Measurements from ENCODE around the gene CAVIN1.
A peak's percentile ranks its signal among the peaks of the same experiment; 100 is the strongest.

The CAVIN1 gene

DNA sequence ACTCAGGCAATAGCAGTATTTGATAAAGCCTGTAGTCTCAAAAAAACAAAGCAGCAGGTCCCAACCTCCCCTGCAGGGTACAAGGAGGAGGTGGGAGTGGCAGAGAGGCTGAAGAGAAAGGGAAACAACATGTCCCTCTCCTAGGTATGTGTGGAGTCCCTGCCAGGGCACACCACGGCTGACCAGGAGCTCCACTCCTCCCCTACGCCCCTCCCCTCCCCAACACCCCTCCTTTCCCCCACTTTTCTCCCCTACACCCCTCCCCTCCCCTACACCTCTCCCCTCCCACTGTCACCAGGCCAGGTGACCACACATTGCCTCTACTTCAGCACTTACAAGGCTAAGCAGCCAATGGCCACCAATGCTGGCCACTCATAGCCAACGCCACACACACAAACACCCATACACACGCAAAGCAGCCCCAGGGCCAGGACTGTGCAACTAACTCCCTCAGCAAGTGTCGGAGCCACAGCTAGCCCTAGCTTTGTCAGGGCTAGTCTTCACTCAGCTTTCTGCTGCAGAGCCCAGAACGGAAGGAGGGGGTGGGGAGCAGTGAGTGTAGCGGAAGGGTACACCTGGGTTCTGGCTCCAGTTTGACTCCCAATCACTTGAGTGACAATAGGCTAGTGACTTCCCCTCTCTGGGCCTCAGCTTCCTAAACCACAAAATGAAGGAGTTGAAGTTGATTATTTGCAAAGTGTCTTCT, 8.2 kb downstream of the CAVIN1 start:
- no peaks in the 10 kb centered on the region for H4K20me1 ChIP-seq (ENCODE audit: insufficient read depth, low read length)
- H3K4me2 ChIP-seq (ENCODE audit: low read depth, low read length): peak overlapping the region; percentile 97
- no peaks in the 10 kb centered on the region for H3K36me3 ChIP-seq (replicated peaks; ENCODE audit: insufficient read depth, low read length)
- H3K4me1 ChIP-seq (ENCODE audit: low read length): peaks cover 15% of the 10 kb centered on the region
- H3K27ac ChIP-seq (ENCODE audit: low read length): peak overlapping the region; percentile 69; the same call in 1 of the 2 replicates
- TF ChIP-seq, protein P1, sequence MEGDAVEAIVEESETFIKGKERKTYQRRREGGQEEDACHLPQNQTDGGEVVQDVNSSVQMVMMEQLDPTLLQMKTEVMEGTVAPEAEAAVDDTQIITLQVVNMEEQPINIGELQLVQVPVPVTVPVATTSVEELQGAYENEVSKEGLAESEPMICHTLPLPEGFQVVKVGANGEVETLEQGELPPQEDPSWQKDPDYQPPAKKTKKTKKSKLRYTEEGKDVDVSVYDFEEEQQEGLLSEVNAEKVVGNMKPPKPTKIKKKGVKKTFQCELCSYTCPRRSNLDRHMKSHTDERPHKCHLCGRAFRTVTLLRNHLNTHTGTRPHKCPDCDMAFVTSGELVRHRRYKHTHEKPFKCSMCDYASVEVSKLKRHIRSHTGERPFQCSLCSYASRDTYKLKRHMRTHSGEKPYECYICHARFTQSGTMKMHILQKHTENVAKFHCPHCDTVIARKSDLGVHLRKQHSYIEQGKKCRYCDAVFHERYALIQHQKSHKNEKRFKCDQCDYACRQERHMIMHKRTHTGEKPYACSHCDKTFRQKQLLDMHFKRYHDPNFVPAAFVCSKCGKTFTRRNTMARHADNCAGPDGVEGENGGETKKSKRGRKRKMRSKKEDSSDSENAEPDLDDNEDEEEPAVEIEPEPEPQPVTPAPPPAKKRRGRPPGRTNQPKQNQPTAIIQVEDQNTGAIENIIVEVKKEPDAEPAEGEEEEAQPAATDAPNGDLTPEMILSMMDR (IDR thresholded peaks at IDR 0.05; ENCODE audit: low read length): no peak
- TF ChIP-seq EZH2phosphoT487 (IDR thresholded peaks at IDR 0.05; ENCODE audit: low read length) (no peak), EZH2 (optimal IDR thresholded peaks at IDR 0.05; ENCODE audit: low read depth, low read length) (no peak)
- no peaks in the 10 kb centered on the region for H3K9me2 ChIP-seq (replicated peaks; ENCODE audit: insufficient read depth, low read length)
- H2AFZ ChIP-seq (ENCODE audit: low read length): peak overlapping the region; percentile 94
- peak overlapping the region; percentile 56; the same call in 1 of the 2 replicates for H3K4me3 ChIP-seq (ENCODE audit: low read length)
- peak; percentile 83 for DNase-seq
- H3K79me2 ChIP-seq (ENCODE audit: low read length): no peaks in the 10 kb centered on the region
- peak overlapping the region; percentile 36; the same call in 1 of the 2 replicates for H3K9ac ChIP-seq (ENCODE audit: low read length)
- H3K27me3 ChIP-seq (replicated peaks; ENCODE audit: insufficient read depth, low read length): no peaks in the 10 kb centered on the region
- H3K9me3 ChIP-seq (replicated peaks; ENCODE audit: insufficient read depth, low read length): no peaks in the 10 kb centered on the region
- H3F3A ChIP-seq (ENCODE audit: insufficient read depth, low read length): no peaks in the 10 kb centered on the region

DNA sequence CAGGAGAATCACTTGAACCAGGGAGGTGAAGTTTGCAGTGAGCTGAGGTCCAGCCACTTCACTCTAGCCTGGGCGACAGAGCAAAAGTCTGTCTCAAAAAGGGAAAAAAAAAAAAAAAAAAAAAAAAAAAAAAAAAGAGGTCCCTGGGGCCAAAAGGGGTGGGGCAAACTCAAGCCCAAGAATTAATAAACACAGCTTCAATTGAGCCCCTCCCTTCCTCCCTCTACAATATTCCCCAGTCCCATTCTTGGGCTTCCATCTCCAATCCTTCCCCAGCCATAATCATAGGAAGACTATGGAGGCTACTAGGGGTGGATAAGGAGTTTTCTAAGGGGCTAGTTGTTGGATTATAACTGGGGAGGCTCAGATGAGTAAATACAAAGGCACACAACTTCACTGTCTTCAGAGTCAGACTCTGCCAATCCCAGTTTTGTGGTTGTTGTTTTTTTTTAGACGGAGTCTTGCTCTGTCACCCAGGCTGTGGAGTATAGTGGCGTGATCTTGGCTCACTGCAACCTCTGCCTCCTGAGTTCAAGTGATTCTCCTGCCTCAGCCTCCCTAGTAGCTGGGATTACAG, 9.5 kb downstream of the CAVIN1 start:
- Histone ChIP-seq H3K36me3 (replicated peaks; ENCODE audit: insufficient read depth, low read length) (no peaks in the 10 kb centered on the region), H2AFZ (ENCODE audit: low read length) (no peak overlapping the region), H3K9me3 (replicated peaks; ENCODE audit: insufficient read depth, low read length) (no peaks in the 10 kb centered on the region), H3K27ac (ENCODE audit: low read length) (no peak overlapping the region), H3F3A (ENCODE audit: insufficient read depth, low read length) (no peaks in the 10 kb centered on the region), H3K9me2 (replicated peaks; ENCODE audit: insufficient read depth, low read length) (no peaks in the 10 kb centered on the region), H3K79me2 (ENCODE audit: low read length) (no peaks in the 10 kb centered on the region), H3K4me2 (ENCODE audit: low read depth, low read length) (no peak overlapping the region), H3K4me3 (ENCODE audit: low read length) (no peak overlapping the region), H3K9ac (ENCODE audit: low read length) (no peak overlapping the region), H3K4me1 (ENCODE audit: low read length) (peaks cover 15% of the 10 kb centered on the region), H3K27me3 (replicated peaks; ENCODE audit: insufficient read depth, low read length) (no peaks in the 10 kb centered on the region), H4K20me1 (ENCODE audit: insufficient read depth, low read length) (no peaks in the 10 kb centered on the region)
- TF ChIP-seq, protein P1 (IDR thresholded peaks at IDR 0.05; ENCODE audit: low read length): no peak
- TF ChIP-seq EZH2 (optimal IDR thresholded peaks at IDR 0.05; ENCODE audit: low read depth, low read length): no peak
- TF ChIP-seq EZH2phosphoT487 (IDR thresholded peaks at IDR 0.05; ENCODE audit: low read length): no peak
- no peak for DNase-seq

DNA sequence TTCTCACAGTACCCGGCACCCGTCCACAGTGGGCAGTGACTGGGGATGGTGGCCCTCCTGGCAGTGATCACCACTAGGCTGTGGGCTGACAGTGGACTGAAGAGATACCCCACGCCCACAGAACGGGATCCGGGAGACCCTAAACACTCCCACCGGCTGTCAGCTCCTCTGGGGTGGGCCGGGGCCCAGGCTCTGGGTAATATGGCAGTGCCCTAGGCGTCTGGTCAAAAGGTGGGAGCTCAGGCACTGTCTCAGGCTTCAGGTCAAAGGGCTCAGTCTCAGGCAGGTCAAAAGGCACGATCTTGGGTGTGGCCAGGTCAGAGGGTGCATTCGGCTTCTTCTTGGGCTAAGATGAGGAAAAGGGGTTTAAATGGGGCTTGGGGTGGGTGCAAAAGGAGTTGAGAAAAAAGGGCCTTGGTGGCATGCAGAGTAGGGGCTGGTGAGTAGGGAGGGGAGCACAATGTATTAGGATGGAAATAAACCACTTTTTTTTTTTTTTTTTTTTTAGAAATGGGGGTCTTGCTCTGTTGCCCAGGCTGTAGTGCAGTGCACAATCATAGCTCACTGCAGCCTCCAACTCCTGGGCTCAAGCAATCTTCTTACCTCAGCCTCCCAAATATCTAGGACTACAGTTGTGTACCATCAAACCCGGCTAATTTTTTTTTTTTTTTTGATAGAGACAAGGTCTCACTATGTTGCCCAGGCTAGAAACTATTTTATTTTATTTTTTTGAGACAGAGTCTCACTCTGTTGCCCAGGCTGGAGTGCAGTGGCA, 11.0 kb downstream of the CAVIN1 start:
- no peak overlapping the region for H3K27ac ChIP-seq (ENCODE audit: low read length)

More for the DNA sequence above, 11.0 kb downstream of the CAVIN1 start:
- TF ChIP-seq EZH2phosphoT487 (IDR thresholded peaks at IDR 0.05; ENCODE audit: low read length) (no peak), EZH2 (optimal IDR thresholded peaks at IDR 0.05; ENCODE audit: low read depth, low read length) (no peak)
- TF ChIP-seq, protein P1 (IDR thresholded peaks at IDR 0.05; ENCODE audit: low read length): no peak
- no peak overlapping the region for H3K9ac ChIP-seq (ENCODE audit: low read length)
- no peaks in the 10 kb centered on the region for H3K9me2 ChIP-seq (replicated peaks; ENCODE audit: insufficient read depth, low read length)
- H3K4me2 ChIP-seq (ENCODE audit: low read depth, low read length): no peak overlapping the region
- no peaks in the 10 kb centered on the region for H3K36me3 ChIP-seq (replicated peaks; ENCODE audit: insufficient read depth, low read length)
- no peaks in the 10 kb centered on the region for H4K20me1 ChIP-seq (ENCODE audit: insufficient read depth, low read length)
- H3K9me3 ChIP-seq (replicated peaks; ENCODE audit: insufficient read depth, low read length): no peaks in the 10 kb centered on the region
- no peaks in the 10 kb centered on the region for H3K79me2 ChIP-seq (ENCODE audit: low read length)
- H2AFZ ChIP-seq (ENCODE audit: low read length): no peak overlapping the region
- no peak for DNase-seq
- no peak overlapping the region for H3K4me3 ChIP-seq (ENCODE audit: low read length)
- H3K27me3 ChIP-seq (replicated peaks; ENCODE audit: insufficient read depth, low read length): no peaks in the 10 kb centered on the region
- H3K4me1 ChIP-seq (ENCODE audit: low read length): peaks cover 15% of the 10 kb centered on the region
- H3F3A ChIP-seq (ENCODE audit: insufficient read depth, low read length): no peaks in the 10 kb centered on the region
